Pancreas (tissue), 10 donors: ENCODE measurements around the gene GUK1. TPM values are rescaled to one million over a fixed set of nuclear protein-coding genes. Genes with fewer than 3 reads are reported as not detected.
A peak's percentile ranks its signal among the peaks of the same experiment; 100 is the strongest.

ENCODE experiments used
- ATAC-seq, 4 donors: fragments of 200-7000 bp; cut with Tn5 transposase; one replicate each; pipeline versions ENCODE4 v1.8.0 to v1.9.1; 2020; ENCODE audit warnings: mild to moderate bottlenecking in 4 of 4, moderate library complexity in 4 of 4
- DNase-seq, 6 donors: peaks; one replicate each; pipeline ENCODE4 v3.0.0-alpha.2; 2020
- FAIRE-seq: peaks from 2 replicates; lab custom pipeline; 2012; peaks lifted over from hg19 to GRCh38; lab: Jason Lieb, UNC
- H3K27ac ChIP-seq, 4 donors: fragments of 200-600 bp; sonication (generic); 1 replicate in 3 of 4; 2 replicates in 1 of 4; pipeline versions ENCODE4 v1.5.0 to v1.8.0; 2020
- H3K27me3 ChIP-seq, 4 donors: fragments of 200-600 bp; one replicate each; pipeline ENCODE4 v1.8.0; 2021
- H3K36me3 ChIP-seq, 3 donors: fragments of 200-600 bp; sonication (generic) in 1 of 3; one replicate each; pipeline versions ENCODE4 v1.5.0 to v1.8.0; 2020 to 2021
- H3K4me1 ChIP-seq, 3 donors: fragments of 200-600 bp; one replicate each; pipeline ENCODE4 v1.8.0; 2021
- H3K4me3 ChIP-seq, 4 donors: fragments of 200-600 bp; sonication (generic) in 2 of 4; one replicate each; pipeline versions ENCODE4 v1.5.0 to v1.8.0; 2020 to 2021
- H3K9me3 ChIP-seq, 4 donors: fragments of 200-600 bp; one replicate each; pipeline ENCODE4 v1.8.0; 2021
- WGBS, 2 donors: extraction: QIAGEN DNeasy Blood & Tissue Kit; methylation state at CpG; one replicate each; pipeline ENCODE4 v1.1.7; 2013; 5-methylcytosine and 5-hydroxymethylcytosine counted together
- intact Hi-C, 3 donors: fragments of 100-400 bp; cut with DNase I; formaldehyde crosslinking; loops; one replicate each; pipeline versions ENCODE4 v1.11.1 to v1.14.2; 2022
- polyA plus RNA-seq, 2 donors: library from polyadenylated mRNA; stranded (reverse); fragments of 200-250 nt; gene quantifications; one replicate each; pipeline ENCODE4 v1.2.3, GENCODE V29; 2013
- total RNA-seq, 6 donors: library from RNA; stranded (reverse); fragmentation: NEBNext Ultra II Directional in 4 of 6; extraction: Animal tissue kit (Norgen Biotek cat#: 25700) in 4 of 6; gene quantifications; one replicate each; pipeline versions ENCODE4 v1.2.1 to v1.2.4, GENCODE V29; 2021 to 2023
- TF ChIP-seq, protein P1 (sequence below), 4 donors: fragments of 200-600 bp; sonication (generic) in 3 of 4; IDR thresholded peaks; one replicate each; pipeline versions ENCODE4 v1.5.0 to v1.8.0; 2021; ENCODE audit warnings: antibody characterized with exemption in 4 of 4
- donor health status: healthy with polysubstance abuse.
- donor health status: DM: no; HTN: no; CAD: no; lungs with moderate emphysema.
- donor health status: DM: no; HTN: no; CAD: no.
- donor health status: control.
- donor health status: control.
- donor health status: Bipolar disorder and iron deficiency.
- donor health status: DM: yes; HTN: yes; CAD: no.
- donor health status: DM: no; HTN: no; CAD: no.
- donor health status: DM: no; HTN: no; CAD: no.
- donor health status: DM: yes; HTN: yes; CAD: no.

Gene GUK1, protein sequence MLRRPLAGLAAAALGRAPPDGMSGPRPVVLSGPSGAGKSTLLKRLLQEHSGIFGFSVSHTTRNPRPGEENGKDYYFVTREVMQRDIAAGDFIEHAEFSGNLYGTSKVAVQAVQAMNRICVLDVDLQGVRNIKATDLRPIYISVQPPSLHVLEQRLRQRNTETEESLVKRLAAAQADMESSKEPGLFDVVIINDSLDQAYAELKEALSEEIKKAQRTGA
- total RNA-seq (100 to 1,000 TPM in 2 of 6 donors, 10 to 100 TPM in 4; 71.5 to 114 (median 98.6) TPM), polyA plus RNA-seq (100 to 1,000 TPM; 317 TPM)

DNA sequence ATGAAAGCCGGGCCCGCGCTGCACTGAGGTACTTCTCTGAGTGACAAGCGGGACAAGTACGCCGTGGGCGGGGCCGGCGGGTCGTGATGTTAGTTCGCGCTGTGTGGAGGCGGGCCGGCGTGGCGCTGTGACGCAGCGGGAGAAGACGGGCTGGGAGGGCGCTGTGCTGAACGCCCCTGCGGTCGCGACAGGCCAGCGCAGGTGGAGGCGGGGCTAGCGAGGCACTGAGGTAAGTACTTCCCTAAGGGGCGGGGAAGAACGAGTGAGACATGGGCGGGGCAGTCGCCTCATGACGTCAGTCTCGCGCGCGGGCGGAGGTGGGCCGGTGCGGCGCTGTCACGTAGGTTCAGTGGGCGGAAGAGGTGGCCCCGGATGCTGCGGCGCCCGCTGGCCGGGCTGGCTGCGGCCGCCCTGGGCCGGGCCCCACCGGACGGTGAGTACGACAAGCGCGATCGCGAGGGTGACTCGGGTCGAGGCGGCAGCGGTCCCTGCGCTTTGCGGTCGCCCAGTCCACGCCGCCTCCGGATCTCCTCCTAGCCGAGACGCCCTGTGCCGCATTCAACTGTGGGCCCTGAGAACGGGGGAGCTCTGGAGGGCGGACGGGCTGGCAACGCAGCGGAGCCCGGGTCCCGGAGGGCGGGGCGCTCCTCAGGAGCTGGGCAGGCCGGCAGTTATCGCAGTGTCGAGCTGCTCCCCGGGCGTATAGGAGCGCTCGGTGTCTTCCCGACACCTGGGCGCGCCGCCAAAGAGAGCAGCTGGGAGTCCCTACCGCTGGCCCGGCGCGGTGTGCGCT, at the start of gene GUK1:
TSS of gene GUK1 (plus strand) at position 349 of the 793 bp plus-strand sequence. CDS start at position 373, 24 bp downstream.
- Histone ChIP-seq H3K4me1 (peaks cover 11 to 25% (median 25%) of the 10 kb centered on the region in 3 donors), H3K9me3 (no peaks in the 10 kb centered on the region), H3K4me3 (peak within 1 kb of the TSS; percentile 74 to 97 (median 82)), H3K27me3 (no peaks in the 10 kb centered on the region), H3K36me3 (no peaks in the 10 kb centered on the region), H3K27ac (peak within 1 kb of the TSS; percentile 87 to 96 (median 92))
- ATAC-seq, result peak; percentile 88 to 94 (median 91)
- peak; percentile 99 to 100 (median 100) for DNase-seq
- TF ChIP-seq, protein P1, sequence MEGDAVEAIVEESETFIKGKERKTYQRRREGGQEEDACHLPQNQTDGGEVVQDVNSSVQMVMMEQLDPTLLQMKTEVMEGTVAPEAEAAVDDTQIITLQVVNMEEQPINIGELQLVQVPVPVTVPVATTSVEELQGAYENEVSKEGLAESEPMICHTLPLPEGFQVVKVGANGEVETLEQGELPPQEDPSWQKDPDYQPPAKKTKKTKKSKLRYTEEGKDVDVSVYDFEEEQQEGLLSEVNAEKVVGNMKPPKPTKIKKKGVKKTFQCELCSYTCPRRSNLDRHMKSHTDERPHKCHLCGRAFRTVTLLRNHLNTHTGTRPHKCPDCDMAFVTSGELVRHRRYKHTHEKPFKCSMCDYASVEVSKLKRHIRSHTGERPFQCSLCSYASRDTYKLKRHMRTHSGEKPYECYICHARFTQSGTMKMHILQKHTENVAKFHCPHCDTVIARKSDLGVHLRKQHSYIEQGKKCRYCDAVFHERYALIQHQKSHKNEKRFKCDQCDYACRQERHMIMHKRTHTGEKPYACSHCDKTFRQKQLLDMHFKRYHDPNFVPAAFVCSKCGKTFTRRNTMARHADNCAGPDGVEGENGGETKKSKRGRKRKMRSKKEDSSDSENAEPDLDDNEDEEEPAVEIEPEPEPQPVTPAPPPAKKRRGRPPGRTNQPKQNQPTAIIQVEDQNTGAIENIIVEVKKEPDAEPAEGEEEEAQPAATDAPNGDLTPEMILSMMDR (IDR thresholded peaks at IDR 0.05), result peak in 3 of 4 donors; percentile 20 to 30 (median 29)
- intact Hi-C loops, result no loop called here
- FAIRE-seq, result peak; percentile 67
- WGBS, 2 donors, result 0% methylated on average over 71 to 95 of the region's 95 CpGs

DNA sequence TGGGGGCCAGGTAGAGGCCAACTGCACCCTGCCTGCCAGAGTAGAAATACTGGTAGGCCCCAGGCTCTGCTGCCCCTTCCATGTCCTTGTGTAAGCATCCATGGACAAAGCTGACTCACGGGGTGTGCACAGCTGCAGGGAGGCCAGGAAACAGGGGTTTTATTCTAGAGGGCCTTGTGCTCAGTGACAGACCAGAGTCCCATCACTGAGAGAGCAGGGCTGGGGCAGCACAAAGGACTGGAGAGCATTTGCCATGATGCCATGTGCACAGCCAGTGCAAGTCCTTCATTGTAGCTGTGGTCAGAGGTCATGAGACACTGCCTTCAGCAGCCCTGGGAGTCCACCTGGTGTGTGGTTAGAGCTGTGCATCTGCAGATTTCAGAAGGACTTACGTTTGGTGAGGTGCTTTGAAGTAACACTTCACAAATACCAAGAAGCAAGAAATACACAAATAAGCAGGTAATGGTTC, 49.4 kb upstream of the GUK1 start:
- no peak for FAIRE-seq
- no peak overlapping the region for H3K4me3 ChIP-seq
- peak in 1 of 6 donors; percentile 47 for DNase-seq

DNA sequence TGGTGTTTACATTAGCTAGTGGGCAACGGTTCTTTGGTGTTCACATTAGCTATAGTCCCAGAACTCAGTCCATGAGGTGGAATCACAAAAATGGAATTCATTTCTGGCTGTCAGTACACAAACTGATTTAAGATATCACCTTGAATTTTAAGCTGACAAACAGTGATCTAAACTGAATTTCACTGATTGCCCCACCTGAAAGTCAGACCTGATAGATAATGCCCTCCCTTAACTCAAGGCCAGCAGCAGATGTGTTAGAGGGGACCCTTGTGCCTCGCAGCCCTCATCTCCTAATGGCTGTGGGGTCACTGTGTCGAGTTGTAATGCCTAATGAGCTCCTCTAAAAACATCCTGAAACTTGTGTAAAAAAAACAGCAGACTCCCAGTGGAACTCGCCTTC, 49.0 kb upstream of the GUK1 start:
- no peaks in the 10 kb centered on the region for H3K27me3 ChIP-seq
- FAIRE-seq, result no peak
- no peak overlapping the region for H3K4me3 ChIP-seq
- TF ChIP-seq, protein P1 (IDR thresholded peaks at IDR 0.05), result no peak
- H3K4me1 ChIP-seq, result peaks cover 52 to 70% (median 60%) of the 10 kb centered on the region in 3 donors
- DNase-seq, result no peak
- no peak for ATAC-seq
- no peaks in the 10 kb centered on the region for H3K36me3 ChIP-seq
- intact Hi-C loops, result no loop called here
- 27 to 33% methylated on average over 4 of the region's 4 CpGs for WGBS, 2 donors
- H3K27ac ChIP-seq, result no peak overlapping the region
- H3K9me3 ChIP-seq, result no peaks in the 10 kb centered on the region

More for the DNA sequence above, 49.4 kb upstream of the GUK1 start:
- TF ChIP-seq, protein P1 (IDR thresholded peaks at IDR 0.05), result no peak
- 8 to 18% methylated on average over 2 of the region's 2 CpGs for WGBS, 2 donors
- intact Hi-C loops, result no loop called here
- Histone ChIP-seq H3K27ac (no peak overlapping the region), H3K36me3 (no peaks in the 10 kb centered on the region), H3K27me3 (no peaks in the 10 kb centered on the region), H3K9me3 (no peaks in the 10 kb centered on the region), H3K4me1 (peaks cover 57 to 72% (median 64%) of the 10 kb centered on the region in 3 donors)
- peak; percentile 20 to 45 (median 31) for ATAC-seq

DNA sequence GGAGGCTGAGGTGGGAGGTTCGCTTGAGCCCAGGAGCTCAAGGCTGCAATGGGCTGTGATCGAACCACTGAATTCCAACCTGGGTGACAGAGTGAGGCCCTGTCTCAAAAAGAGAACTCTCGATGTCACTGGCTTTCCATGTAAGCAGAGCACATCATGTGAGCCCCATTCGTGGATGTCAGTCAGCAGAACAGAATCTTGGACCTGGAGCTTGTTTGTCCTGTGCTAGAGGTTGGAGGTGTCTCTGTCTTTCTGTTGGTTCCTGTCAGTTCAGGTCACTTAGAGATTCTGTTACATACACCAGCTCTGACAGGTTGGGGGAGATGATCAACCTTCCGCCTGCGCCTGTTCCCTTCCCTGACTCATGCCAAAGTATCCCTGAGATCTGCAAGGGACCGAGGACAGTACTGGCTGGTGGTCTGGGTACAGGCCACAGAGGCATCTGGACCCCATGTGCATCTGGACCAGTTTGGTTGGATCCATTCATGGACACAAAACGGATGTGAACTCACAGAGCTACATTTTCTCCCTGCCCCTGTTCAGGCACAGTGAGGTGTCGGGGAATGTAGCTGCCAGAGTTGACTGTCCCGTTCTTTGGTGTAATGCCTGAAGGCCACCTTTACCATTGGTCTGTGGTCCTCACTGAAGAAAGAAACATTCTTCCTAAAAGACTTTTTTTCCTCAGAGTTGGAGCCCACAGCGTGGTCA, 47.6 kb upstream of the GUK1 start:
- DNase-seq, result peak in 1 of 6 donors; percentile 41
- H3K27ac ChIP-seq, result no peak overlapping the region
- peaks cover 0 to 8% (median 8%) of the 10 kb centered on the region in 3 donors for H3K36me3 ChIP-seq
- intact Hi-C loops, result no loop called here
- 58 to 60% methylated on average over 11 of the region's 11 CpGs for WGBS, 2 donors
- no peaks in the 10 kb centered on the region for H3K9me3 ChIP-seq
- peaks cover 38 to 56% (median 51%) of the 10 kb centered on the region in 3 donors for H3K4me1 ChIP-seq
- TF ChIP-seq, protein P1 (IDR thresholded peaks at IDR 0.05), result no peak
- no peak for FAIRE-seq
- no peak for ATAC-seq
- no peaks in the 10 kb centered on the region for H3K27me3 ChIP-seq
- H3K4me3 ChIP-seq, result no peak overlapping the region
